Measurements from ENCODE around the gene PLPP1. TPM values are rescaled to one million over a fixed set of nuclear protein-coding genes. Genes with fewer than 3 reads are reported as not detected.

The PLPP1 gene
- total and polyA plus RNA-seq, 4 donors = 51.9 to 129 (median 60.7) TPM

DNA sequence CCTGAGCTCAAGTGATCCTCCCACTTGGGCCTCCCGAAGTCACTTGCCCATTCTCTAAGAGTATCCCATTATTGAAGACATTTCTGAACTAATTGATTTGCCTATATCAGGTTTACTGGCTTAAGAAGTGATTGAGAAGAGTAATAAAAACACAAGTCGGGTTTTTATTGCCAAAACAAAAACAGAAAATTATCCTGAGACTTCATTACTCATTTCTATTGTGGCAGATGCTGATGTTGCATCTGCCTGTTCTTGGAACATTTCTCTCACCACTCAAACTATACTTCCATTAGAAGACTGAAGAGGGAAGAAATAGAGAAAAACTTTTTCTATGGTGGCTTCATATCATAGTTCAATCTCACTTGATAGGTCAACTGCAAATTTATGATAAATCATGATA is 41.9 kb upstream of the PLPP1 start:
- ATAC-seq (ENCODE audit: insufficient read depth, low FRiP score) (no peak), DNase-seq (no peak)
- H3K9ac ChIP-seq (ENCODE audit: insufficient read depth in 1 of 2, low read length in 2 of 2) = no peak overlapping the region
- 51 to 65% methylated on average over 2 of the region's 2 CpGs for WGBS, 2 donors
- H3K27me3 ChIP-seq (ENCODE audit: control insufficient read depth in 3 of 3, insufficient read depth in 3 of 3, low read length in 2 of 3) = no peaks in the 10 kb centered on the region
- no peak overlapping the region for H3K4me3 ChIP-seq
- H3K27ac ChIP-seq (ENCODE audit: low read depth in 1 of 2, low read length in 1 of 2) = no peak overlapping the region
- H3K9me3 ChIP-seq (ENCODE audit: control insufficient read depth in 4 of 4, insufficient read depth in 3 of 4, low read length in 3 of 4) = no peaks in the 10 kb centered on the region
- H3K4me1 ChIP-seq (ENCODE audit: control insufficient read depth in 5 of 5, insufficient read depth in 5 of 5, low read length in 5 of 5) = peaks cover 5 to 38% (median 16%) of the 10 kb centered on the region in 5 donors
- TF ChIP-seq, protein P1, sequence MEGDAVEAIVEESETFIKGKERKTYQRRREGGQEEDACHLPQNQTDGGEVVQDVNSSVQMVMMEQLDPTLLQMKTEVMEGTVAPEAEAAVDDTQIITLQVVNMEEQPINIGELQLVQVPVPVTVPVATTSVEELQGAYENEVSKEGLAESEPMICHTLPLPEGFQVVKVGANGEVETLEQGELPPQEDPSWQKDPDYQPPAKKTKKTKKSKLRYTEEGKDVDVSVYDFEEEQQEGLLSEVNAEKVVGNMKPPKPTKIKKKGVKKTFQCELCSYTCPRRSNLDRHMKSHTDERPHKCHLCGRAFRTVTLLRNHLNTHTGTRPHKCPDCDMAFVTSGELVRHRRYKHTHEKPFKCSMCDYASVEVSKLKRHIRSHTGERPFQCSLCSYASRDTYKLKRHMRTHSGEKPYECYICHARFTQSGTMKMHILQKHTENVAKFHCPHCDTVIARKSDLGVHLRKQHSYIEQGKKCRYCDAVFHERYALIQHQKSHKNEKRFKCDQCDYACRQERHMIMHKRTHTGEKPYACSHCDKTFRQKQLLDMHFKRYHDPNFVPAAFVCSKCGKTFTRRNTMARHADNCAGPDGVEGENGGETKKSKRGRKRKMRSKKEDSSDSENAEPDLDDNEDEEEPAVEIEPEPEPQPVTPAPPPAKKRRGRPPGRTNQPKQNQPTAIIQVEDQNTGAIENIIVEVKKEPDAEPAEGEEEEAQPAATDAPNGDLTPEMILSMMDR (IDR thresholded peaks at IDR 0.05; ENCODE audit: control extremely low read depth, extremely low read depth) = no peak
- H3K36me3 ChIP-seq (ENCODE audit: control insufficient read depth in 4 of 4, insufficient read depth in 4 of 4, low read length in 4 of 4) = no peaks in the 10 kb centered on the region

DNA sequence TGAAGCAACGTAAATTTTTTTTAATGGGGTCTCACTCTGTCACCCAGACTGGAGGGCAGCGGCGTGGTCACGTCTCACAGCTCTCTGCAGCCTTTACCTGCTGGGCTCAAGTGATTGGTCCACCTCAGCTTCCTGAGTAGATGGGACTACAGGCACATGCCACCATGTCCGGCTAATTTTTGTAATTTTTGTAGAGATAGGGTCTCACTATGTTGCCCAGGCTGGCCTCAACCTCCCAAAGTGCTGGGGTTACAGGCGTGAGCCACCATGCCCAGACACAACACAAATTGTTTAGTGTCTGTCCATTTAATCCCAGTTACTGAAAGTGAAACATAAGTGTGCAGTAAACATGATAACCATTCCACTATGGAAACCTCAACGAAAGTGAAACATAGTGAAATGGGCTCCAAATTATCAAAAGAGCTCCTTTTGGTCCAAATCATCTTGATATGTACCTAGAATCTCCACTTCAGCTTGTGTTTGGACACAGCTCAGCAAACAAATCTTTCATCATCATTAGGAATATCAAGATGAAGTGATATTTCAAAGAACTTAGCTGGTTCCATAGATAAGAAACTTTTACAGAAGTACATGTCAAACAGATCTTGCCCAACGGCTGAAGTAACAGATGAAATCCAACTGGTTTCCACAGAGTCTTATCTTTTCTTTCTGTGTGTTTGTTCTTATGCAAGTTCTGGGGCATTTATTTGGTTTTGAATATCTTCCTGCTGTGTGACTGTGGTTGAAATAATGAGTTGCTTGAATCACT is 41.2 kb upstream of the PLPP1 start:
- no peak overlapping the region for H3K4me3 ChIP-seq
- no peak overlapping the region for H3K27ac ChIP-seq (ENCODE audit: low read depth in 1 of 2, low read length in 1 of 2)
- TF ChIP-seq, protein P1 (IDR thresholded peaks at IDR 0.05; ENCODE audit: control extremely low read depth, extremely low read depth) = no peak
- no peaks in the 10 kb centered on the region for H3K27me3 ChIP-seq (ENCODE audit: control insufficient read depth in 3 of 3, insufficient read depth in 3 of 3, low read length in 2 of 3)
- DNase-seq = peak; percentile 66 to 98 (median 98)
- peak; percentile 59 for ATAC-seq (ENCODE audit: insufficient read depth, low FRiP score)
- WGBS, 2 donors = 72 to 76% methylated on average over 8 of the region's 8 CpGs
- no peak overlapping the region for H3K9ac ChIP-seq (ENCODE audit: insufficient read depth in 1 of 2, low read length in 2 of 2)
- H3K9me3 ChIP-seq (ENCODE audit: control insufficient read depth in 4 of 4, insufficient read depth in 3 of 4, low read length in 3 of 4) = no peaks in the 10 kb centered on the region
- H3K4me1 ChIP-seq (ENCODE audit: control insufficient read depth in 5 of 5, insufficient read depth in 5 of 5, low read length in 5 of 5) = peaks cover 5 to 38% (median 16%) of the 10 kb centered on the region in 5 donors
- no peaks in the 10 kb centered on the region for H3K36me3 ChIP-seq (ENCODE audit: control insufficient read depth in 4 of 4, insufficient read depth in 4 of 4, low read length in 4 of 4)

DNA sequence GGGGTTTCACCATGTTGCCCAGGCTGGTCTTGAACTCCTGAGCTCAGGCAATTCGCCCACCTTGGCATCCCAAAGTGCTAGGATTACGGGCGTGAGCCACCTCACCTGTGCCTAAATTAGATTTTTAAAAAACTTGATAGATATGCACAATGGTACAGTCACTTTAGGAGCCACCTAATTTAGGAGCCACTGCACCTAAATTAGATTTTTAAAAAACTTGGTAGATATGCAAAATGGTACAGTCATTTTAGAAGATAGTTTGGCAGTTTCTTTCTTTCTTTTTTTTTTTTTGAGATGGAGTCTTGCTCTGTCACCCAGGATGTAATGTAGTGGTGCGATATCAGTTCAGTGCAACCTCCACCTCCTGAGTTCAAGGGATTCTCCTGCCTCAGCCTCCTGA is 37.8 kb upstream of the PLPP1 start:
- H3K27ac ChIP-seq (ENCODE audit: low read depth in 1 of 2, low read length in 1 of 2) = no peak overlapping the region
- DNase-seq (no peak), ATAC-seq (ENCODE audit: insufficient read depth, low FRiP score) (no peak)
- TF ChIP-seq, protein P1 (IDR thresholded peaks at IDR 0.05; ENCODE audit: control extremely low read depth, extremely low read depth) = no peak
- H3K27me3 ChIP-seq (ENCODE audit: control insufficient read depth in 3 of 3, insufficient read depth in 3 of 3, low read length in 2 of 3) = no peaks in the 10 kb centered on the region
- H3K36me3 ChIP-seq (ENCODE audit: control insufficient read depth in 4 of 4, insufficient read depth in 4 of 4, low read length in 4 of 4) = no peaks in the 10 kb centered on the region
- peaks cover 0 to 19% (median 14%) of the 10 kb centered on the region in 5 donors for H3K4me1 ChIP-seq (ENCODE audit: control insufficient read depth in 5 of 5, insufficient read depth in 5 of 5, low read length in 5 of 5)
- no peak overlapping the region for H3K9ac ChIP-seq (ENCODE audit: insufficient read depth in 1 of 2, low read length in 2 of 2)
- no peaks in the 10 kb centered on the region for H3K9me3 ChIP-seq (ENCODE audit: control insufficient read depth in 4 of 4, insufficient read depth in 3 of 4, low read length in 3 of 4)
- H3K4me3 ChIP-seq = no peak overlapping the region
- 84 to 95% methylated on average over 4 of the region's 4 CpGs for WGBS, 2 donors

All from lung (tissue), 12 donors.